ENCODE data around the gene PPFIBP1.

GRCh38 chr12:27521981-27522380 lies 2.0 kb upstream of the PPFIBP1 start:
- no peak for TF ChIP-seq CTCF (IDR thresholded peaks at IDR 0.05)
- no peak for TF ChIP-seq POLR2A (IDR thresholded peaks at IDR 0.05)

All from lower leg skin (tissue), 3 donors.